Measurements from ENCODE around the gene FLRT1.

- TF ChIP-seq, protein P1, sequence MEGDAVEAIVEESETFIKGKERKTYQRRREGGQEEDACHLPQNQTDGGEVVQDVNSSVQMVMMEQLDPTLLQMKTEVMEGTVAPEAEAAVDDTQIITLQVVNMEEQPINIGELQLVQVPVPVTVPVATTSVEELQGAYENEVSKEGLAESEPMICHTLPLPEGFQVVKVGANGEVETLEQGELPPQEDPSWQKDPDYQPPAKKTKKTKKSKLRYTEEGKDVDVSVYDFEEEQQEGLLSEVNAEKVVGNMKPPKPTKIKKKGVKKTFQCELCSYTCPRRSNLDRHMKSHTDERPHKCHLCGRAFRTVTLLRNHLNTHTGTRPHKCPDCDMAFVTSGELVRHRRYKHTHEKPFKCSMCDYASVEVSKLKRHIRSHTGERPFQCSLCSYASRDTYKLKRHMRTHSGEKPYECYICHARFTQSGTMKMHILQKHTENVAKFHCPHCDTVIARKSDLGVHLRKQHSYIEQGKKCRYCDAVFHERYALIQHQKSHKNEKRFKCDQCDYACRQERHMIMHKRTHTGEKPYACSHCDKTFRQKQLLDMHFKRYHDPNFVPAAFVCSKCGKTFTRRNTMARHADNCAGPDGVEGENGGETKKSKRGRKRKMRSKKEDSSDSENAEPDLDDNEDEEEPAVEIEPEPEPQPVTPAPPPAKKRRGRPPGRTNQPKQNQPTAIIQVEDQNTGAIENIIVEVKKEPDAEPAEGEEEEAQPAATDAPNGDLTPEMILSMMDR (IDR thresholded peaks at IDR 0.05): no peak
- no peak for TF ChIP-seq POLR2A (IDR thresholded peaks at IDR 0.05)
These were observed 34.0 kb upstream of the FLRT1 start for GRCh38 chr11:64001484-64002420.

Data from testis (tissue), 2 donors.